Suppressor macrophage treated with lipopolysaccharide for 1 hour (primary cell): ENCODE measurements around the gene CCDC85B.

ENCODE experiments used
- DNase-seq, 3 donors: peaks; one replicate each; pipeline ENCODE4 v3.0.0-alpha.2; 2020 to 2022

The CCDC85B gene

DNA sequence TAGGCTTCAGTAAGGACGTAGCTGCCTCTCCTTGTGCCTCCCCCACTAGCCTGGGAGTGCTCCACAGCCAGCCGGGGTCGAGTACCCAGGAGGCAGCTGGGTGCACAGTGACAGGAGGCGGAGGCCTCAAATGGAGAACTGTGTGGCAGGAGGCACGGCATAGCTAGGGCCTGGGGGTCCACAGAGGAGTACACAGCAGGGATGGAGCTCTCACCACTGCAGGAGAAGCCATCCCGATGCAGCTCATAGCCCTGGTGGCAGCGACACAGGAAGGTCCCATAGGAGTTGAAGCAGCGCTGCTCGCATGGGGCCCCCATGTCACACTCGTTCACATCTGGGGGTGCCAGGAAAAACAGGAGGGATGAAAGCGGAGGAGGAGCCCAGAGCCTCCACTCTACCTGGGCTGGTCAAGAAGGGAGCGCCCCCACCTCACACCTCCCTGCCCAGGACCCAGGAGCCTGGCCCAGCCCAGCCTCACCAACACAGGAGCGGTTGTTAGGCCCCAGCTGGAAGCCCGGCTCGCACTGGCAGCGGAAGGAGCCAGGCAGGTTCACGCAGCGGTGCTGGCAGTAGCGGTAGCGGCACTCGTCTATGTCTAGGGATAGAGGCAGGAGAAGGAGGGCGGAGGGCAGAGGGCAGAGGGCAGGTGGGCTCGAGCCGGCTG lies 20.7 kb upstream of the CCDC85B start:
- no peak for DNase-seq

DNA sequence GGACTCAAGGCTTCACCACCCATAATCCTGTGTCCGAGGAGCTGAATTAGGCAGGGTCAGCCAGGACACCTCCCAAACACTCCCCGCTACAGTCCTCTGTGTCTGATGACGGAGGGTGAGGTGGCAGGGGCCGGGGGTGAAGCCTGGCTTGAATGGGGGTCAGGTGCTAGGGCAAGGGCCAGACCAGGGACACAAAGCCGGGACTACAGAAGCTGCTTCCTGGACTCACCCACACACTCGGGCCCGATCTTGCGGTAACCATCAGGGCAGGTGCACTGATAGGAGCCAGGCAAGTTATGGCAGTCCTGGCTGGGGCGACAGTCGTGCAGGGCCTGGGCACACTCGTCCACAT lies 20.2 kb upstream of the CCDC85B start:
- no peak for DNase-seq

GRCh38 chr11:65870706-65871681 lies 19.5 kb upstream of the CCDC85B start:
- no peak for DNase-seq

GRCh38 chr11:65871811-65872548 lies 18.5 kb upstream of the CCDC85B start:
- DNase-seq: no peak

- peak in 2 of 3 donors; percentile 52 to 62 for DNase-seq
Measured at GRCh38 chr11:65872586-65873317, 17.7 kb upstream of the CCDC85B start, which contains the start of gene EFEMP2. Gene EFEMP2 (minus strand): TSS chr11:65872800. CDS start chr11:65872354, 446 bp downstream.

DNA sequence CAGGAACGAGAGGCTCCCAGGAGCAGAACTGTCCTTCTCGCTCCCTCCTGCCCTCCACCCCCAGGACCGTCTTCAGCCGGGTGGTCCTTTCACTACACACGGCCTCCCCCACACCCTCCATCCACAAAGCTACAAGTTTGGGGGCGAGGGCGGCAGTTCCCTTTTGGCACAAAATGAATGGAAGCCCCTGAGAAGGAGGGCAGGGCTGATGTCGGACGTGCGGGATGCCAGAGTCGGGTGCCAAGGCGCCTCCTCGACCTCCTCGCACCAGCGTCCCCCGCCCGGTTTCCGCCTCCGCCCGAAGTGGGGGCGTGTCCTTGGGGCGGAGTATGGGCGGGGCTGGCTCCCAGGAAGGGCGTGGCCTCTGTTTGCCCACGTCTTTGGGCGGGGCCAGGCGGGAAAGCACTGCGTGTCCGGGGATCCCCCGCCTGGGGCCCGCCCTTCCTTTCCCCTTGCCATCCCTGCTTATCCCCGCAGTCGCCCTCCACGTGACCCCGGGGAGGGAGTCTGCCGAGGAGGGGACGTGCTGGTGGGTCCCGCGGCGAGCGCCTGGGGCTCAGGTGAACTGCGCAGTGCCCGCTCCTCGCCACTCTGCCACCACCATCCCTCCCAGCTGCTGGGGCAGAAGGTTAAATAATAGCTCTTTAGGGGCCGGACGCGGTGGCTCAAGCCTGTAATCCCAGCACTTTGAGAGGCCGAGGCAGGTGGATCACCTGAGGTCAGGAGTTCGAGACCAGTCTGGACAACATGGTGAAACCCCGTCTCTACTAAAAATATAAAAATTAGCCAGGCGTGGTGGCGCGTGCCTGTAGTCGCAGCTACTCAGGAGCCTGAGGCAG lies 16.9 kb upstream of the CCDC85B start:
- DNase-seq: peak; percentile 95 to 99 (median 97)

DNA sequence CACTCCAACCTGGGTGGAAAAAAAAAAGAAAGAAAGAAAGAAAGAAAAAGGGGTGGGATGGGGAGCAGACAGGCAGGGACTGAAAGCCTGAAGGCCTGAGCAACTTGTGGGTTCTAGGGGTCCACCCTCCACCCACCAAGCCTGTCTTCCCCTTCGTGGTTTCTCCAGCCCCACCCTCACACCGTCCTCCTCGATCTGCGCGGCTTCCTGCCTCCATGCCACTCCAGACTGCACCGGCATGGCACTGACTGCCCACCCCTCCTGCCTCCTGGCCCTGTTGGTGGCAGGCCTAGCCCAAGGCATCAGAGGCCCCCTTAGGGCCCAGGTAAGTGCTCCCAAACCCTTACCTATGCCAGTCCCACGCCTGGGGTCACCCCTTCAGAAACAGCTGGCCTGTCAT lies 10.9 kb upstream of the CCDC85B start, which contains the start of gene CTSW:
CTSW (plus strand) TSS at position 221 of the 400 bp plus-strand sequence; CDS start at position 239, 18 bp downstream.
- DNase-seq: no peak

DNA sequence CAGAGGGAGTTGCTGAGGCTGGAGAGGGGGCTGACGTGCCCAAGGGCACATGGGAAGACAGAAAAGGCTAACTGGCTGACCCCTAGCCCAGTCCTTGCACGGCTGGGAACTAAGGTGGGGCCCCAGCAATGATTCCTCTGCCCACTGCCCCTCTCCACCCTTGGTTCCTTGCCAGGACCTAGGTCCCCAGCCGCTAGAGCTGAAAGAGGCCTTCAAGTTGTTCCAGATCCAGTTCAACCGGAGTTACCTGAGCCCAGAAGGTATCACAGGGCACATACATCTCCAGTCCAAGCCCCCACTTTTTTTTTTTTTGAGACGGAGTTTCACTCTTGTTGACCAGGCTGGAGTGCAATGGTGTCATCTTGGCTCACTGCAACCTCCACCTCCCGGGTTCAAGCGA lies 10.4 kb upstream of the CCDC85B start:
- no peak for DNase-seq

DNA sequence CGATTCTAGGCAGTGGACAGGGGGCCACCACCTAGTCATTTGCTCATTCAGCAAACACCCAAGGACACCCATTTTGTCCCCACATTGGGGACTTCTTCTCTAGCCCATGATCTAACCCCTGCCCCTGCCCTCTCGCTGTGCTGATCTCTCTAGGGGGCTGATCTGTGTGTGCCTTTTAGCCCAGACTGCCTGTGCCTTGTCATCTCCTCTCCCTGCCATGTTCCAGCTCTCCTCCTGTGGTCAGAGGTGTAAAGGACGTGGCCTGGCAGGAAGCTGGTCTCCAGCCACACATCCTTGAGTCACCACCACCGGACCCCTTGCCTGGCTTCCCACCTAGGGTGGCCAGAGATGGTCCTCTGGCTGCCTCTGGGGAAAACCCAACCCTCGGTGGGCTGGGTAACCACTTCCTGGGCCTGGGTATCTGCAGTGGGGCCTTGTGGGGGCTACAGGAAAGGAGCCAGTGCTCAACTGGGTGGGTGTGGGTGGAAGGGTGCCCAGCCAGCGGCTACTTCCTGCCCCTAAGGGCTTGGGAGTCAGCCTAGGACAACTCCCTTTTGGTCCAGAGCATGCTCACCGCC lies 9.5 kb upstream of the CCDC85B start:
- DNase-seq: no peak

DNA sequence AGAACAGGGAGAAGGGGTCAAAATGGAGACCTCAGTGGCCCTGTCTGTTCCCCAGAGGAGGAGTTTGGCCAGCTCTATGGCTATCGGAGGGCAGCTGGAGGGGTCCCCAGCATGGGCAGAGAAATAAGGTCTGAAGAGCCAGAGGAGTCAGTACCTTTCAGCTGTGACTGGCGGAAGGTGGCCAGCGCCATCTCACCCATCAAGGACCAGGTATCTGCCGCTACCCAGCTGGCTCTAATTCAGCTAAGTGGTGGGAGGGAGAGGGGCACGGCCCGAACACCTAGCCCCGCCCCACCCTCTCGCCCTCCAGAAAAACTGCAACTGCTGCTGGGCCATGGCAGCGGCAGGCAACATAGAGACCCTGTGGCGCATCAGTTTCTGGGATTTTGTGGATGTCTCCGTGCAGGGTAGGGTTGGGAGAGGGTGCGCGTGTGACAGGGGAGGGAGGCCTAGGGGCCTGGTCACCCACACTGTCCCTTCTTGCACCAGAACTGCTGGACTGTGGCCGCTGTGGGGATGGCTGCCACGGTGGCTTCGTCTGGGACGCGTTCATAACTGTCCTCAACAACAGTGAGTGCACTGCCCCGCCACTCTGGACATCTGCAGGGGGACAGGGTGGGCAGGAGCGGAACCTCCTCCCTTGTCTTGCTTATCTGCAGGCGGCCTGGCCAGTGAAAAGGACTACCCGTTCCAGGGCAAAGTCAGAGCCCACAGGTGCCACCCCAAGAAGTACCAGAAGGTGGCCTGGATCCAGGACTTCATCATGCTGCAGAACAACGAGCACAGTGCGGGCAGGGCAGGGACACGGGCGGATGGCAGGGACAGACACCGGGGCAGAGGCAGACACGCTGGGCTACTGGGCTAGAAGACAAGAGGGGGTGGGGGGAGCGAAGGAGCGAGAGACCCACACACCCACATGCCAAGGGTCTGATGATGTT lies 8.1 kb upstream of the CCDC85B start:
- DNase-seq: no peak

DNA sequence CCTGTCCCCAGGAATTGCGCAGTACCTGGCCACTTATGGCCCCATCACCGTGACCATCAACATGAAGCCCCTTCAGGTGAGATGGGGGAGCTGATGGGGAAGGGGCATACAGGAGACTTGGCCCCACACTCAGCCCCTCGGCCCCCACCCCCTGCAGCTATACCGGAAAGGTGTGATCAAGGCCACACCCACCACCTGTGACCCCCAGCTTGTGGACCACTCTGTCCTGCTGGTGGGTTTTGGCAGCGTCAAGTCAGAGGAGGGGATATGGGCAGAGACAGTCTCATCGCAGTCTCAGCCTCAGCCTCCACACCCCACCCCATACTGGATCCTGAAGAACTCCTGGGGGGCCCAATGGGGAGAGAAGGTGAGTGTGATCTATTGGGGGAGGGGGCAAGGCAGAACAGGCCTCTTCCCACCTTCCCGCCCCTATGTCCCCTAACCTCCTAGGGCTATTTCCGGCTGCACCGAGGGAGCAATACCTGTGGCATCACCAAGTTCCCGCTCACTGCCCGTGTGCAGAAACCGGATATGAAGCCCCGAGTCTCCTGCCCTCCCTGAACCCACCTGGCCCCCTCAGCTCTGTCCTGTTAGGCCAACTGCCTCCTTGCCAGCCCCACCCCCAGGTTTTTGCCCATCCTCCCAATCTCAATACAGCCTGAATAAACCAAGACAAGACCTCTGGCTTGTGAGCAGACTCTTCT lies 7.3 kb upstream of the CCDC85B start:
- DNase-seq: no peak

- DNase-seq: no peak
Measured at GRCh38 chr11:65883786-65884715, 6.4 kb upstream of the CCDC85B start.

- DNase-seq: peak; percentile 88 to 92 (median 90)
Measured at GRCh38 chr11:65884716-65885092, 5.8 kb upstream of the CCDC85B start.

- DNase-seq: no peak
Measured at GRCh38 chr11:65885231-65885630, 5.2 kb upstream of the CCDC85B start.

DNA sequence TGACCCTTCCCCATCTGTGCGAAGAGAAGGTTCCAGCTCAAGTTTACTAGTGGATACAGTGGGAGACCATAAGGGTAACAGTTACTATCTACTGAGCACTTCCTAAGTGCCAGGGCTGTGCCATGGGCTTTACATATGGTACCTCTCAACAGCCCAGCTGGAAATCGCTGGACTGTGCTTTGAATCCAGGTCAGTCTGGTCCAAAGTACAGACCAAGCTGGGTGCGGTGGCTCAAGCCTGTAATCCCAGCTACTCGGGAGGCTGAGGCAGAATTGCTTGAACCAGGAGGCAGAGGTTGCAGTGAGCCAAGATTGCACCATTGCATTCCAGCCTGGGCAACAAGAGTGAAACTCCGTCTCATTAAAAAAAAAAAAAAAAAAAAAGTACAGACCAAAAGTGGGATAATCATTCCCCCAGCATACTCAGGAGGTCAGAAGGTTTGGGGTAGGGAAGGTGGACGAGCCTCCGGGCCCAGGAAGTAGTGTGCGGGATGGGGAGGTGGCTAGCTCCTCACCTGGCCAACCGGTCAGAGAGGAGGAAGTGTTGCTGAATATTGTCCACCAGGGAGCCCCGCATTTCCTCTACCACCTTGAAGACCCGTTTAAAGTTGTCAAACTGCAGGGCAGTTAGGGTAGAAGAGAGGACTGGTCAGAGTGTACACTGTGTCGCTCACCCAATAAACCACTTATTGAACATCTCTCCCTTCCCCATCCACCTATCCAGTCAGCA lies 4.5 kb upstream of the CCDC85B start:
- DNase-seq: no peak

GRCh38 chr11:65886826-65887722 lies 3.4 kb upstream of the CCDC85B start:
- DNase-seq: no peak
